HG03280 (cell line): ENCODE data around the gene PLEKHD1.
A peak's percentile ranks its signal among the peaks of the same experiment; 100 is the strongest.

Experiments
- ATAC-seq: cut with Tn5 transposase; IDR thresholded peaks from one replicate; pipeline ENCODE4 v1.9.1; 2021; ENCODE audit warnings: mild to moderate bottlenecking, moderate library complexity; ENCODE audit not compliant: unreplicated experiment

Gene PLEKHD1

DNA sequence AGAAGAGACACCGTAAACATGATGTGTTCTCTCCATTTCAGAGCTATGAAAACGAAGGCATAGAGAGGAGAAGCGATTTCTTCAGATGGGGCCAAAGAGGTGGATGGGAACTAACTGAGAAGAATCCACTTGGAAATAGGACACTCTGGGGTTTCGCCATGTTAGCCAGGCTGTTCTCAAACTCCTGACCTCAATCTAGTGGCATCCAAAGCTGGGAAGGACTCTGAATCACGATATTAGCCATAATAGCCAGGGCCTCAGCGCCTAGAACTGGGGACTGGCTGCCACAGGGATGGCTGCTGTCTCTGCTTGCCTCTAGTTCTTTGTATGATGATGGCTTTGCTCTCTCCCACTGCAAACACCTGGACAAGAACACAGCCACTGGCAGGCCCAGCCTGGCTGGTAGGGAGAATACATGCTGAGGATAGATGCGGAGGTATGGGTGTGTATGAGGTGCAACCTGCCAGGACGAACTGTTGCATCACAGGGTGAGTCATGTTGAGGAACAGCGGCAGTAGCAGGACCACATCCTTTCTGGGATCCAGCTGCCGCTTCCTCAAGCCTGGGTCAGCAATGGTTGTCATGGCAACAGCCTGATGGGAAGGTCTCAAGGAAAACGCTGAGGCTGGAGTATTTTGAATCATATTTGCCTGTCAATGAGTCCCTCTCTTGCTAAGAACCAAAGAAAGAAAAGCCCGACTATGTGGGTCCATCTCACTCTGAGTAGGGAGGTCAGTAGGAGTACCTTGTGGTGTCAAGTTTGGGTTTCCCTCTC is 59.0 kb downstream of the PLEKHD1 start:
- ATAC-seq: no peak

DNA sequence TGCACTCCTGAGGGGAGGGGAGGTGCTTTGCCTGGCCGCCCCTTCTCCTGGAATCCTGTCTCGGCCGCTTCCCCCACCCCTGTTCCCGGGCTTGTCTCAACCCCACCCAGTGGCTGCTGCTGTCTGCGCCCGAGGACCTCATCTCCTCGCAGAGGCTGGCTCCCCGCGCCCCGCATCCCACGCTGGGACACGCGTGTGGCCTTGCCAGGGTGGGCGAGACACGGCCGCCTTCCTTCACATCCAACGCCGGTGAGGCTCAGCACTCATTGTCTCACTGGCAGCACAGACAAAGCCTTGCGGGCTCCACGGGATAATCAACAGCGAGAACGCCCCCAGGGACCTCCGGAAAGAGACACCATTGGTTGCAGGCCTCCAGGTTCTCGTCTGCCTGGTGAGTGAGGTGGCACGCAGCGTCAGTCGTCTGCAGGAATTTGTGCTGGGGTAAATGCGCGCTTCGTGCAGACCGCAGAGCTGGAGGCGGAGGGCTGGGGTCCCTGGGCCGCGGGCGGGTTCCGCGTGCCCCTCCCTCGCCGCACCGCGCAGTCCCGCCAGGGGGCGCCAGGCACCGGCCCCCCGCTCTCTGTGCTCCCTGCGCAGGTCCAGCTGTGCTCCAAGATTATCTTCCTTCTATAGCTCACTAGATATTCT is 63.3 kb downstream of the PLEKHD1 start:
- no peak for ATAC-seq

DNA sequence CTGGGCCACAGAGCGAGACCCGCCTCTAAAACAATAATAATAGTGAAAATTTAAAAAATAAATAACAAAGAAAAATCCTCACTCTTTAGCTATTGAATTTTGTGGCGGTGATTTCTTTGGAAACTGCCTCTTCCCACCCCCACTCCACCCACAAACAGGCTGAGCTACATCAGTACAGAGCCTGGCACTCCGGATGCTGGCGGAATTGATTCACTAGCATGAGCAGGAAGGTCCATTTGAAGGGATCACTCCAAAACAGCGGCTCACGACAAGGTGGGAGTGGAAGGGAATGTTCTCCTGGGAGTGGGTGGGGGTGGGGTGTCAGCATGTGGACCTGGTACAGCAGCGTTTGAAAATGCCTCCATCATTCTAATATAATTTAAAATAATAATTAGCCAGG is 64.0 kb downstream of the PLEKHD1 start:
- ATAC-seq: no peak

DNA sequence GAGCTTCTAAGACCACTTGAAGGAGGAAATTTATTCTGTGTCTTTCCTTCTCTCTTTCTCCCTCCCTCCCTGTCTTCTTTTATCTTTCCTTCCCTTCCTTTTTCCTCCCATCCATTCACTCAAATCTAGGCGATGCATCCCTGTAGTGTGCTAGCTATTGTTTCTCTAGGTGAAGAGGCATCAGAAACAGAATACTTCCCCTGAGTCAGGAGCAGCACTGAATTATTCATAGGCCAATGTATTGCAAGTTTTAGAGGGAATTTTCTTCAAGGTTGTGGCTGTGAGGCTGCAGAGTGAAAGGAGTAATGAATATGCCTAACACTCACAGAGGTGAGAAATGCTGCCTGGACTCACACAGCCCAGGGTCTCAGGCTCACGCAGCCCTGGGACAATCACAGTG is 67.0 kb downstream of the PLEKHD1 start:
- ATAC-seq: no peak

DNA sequence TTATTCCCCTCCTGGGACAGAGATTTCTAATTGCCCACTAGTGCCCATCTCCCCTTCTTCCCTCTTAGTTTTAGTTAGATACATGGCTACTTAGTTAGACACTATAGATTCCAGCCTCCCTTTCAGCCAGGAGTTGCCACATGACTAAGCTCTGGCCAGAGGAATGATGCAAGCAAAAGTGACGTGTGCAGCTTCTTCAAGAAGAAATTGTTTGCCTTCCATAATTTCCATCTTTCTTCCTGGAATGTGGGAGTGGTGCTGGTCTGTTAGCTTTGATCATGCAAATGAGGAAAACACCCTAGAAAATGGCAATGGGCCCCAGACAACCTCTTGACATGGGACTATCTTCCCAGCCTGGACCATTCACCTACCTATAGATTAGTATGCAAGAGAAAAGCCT is 68.7 kb downstream of the PLEKHD1 start:
- no peak for ATAC-seq

DNA sequence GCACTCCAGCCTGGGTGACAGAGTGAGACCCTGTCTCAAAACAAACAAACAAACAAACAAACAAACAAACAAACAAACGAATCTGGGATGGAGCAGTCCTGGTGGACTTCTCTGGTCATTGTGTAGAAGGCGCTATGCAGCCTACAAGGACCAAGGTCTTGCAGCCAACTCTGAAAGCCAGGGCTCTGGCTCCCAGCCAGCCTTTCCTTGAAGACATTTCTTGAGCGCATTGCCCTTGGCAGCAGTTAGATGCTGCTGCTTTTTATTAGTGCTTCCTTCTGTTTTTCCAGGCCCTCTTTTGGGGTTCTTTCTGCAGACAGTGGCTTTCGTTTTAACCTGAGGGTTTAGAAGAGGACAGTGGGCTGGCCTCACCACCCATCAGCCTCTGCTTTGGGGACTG is 70.0 kb downstream of the PLEKHD1 start:
- no peak for ATAC-seq

DNA sequence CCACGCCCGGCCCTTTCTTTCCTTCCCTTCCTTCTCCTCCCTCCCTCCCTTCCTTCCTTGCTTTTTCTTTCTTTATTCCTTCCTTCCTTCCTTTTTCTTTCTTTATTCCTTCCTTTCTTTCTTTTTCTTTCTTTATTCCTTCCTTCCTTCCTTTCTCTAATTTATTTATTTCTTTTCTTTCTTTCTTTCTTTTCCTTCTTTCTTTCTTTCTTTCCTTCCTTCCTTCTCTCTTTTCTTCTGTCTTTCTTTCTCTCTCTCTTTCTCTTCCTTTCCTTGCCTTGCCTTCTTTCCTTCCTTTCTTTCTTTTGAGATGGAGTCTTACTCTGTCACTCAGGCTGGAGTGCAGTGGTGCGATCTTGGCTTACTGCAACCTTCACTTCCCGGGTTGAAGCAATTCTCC is 74.2 kb downstream of the PLEKHD1 start:
- ATAC-seq: no peak

DNA sequence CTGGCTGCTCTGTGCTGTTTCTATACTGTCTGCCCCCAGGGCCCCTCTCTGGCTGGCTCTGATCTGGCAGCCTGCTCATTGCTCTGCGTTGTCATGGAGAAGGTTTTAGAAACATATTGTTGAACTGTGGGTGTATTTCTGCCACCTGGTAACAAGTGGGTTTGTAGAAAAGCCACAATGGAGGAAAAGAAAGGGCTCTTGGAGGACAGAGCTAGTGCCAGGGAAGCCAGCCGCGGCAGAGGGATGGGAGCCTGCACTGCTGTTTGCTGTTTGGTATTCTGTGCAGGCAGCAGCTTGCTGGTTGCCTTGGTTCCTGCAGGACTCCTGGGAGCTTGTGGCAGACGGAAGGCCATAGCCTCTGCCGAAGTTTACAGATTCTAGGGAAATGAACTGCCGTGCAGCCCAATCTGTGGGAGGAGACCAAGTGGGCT is 75.1 kb downstream of the PLEKHD1 start:
- ATAC-seq: no peak

DNA sequence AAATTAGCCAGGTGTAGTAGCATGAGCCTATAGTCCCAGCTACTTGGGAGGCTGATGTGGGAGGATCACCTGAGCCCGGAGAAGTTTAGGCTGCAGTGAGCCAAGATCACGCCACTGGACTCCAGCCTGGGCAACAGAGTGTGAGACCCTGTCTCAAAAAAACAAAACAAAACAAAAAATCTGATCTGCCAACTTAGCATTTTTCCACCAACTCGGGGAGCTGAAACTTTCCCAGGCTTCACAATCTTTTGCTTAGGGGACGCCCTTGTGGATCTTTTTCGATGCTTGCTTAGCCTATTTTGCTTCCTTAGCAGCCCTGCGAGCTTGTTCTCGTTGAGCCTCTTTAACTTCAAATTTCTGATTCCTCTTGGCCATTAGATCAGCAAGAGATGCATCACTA is 76.3 kb downstream of the PLEKHD1 start:
- no peak for ATAC-seq

DNA sequence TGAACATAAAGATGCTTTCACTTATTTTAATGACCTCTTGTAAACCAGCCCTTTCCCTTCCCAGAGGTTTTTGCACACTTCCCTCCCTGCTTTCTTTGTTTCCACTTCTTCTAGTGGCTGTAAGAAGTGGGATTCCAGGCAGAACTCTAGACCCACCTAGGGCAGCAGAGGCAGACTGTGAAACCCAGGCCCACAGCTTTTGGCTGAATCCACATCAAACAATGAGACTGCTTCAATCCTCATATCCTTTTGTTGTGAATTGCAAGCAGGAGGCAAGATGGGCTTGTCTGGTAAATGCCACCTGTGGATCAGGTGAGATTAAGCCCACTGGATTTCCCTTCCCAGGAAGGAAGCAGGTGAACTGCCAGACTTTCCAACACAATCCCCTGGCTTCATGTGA is 77.4 kb downstream of the PLEKHD1 start:
- ATAC-seq: no peak

DNA sequence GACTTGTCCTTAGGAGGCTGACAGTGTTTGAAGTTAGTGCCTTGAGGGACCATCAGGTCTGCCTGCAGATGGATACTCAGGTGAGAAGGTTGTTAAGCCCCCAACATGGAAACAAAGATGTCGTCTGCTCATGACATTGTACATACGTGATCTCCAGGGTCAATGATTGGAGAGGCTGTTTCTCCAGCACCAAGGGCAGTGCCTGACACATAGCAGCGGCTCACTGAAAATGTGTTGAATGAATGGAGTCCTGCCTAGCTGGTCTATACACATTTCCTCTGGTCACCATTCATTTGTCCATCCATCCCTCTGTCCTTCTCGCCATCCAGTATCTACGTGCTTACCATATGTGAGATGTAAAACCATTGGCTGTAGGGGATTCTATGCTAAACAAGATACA is 83.0 kb downstream of the PLEKHD1 start:
- ATAC-seq: no peak

DNA sequence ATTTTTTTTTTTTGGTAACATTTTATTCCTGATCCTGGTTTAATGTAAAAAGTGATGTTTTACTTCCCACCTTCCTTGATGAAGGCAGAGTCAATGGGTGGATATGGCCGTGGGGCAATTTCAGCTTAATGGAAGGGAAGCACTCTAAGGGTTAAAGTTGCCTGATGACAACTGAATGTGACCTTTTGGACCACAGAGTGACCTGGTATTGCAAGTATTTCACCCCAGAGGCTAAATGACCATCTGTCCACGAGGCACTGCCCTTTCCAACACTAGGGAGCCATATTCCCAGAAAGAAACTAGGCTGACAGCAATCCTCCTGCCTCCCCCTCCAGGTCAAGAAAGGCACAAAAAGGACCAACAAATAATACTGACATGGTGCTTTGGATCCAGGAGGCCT is 85.3 kb downstream of the PLEKHD1 start:
- ATAC-seq: no peak

DNA sequence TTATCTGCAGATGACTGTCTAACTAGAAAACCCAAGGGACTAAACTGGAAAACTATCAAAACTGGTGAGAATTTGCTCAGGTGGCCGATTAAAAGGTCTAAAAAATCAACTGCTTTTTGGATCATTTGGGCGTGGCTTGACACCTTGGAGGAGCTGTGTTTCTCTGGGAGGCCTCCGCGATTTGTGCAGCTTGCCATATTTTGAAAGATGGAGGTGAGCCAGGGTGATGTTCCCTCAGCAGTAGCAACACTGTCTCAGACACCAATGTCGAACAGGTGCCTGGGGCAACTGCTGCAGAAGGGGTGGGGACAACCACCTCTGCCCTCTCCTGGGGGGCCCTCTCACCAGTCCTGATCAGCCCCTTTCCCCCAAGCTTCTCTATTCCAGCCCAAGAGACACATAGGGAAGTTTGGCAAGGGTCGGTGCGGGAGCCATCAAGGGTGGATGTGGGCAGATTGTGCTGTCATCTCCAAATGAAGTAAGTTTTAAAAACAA is 86.4 kb downstream of the PLEKHD1 start:
- no peak for ATAC-seq

DNA sequence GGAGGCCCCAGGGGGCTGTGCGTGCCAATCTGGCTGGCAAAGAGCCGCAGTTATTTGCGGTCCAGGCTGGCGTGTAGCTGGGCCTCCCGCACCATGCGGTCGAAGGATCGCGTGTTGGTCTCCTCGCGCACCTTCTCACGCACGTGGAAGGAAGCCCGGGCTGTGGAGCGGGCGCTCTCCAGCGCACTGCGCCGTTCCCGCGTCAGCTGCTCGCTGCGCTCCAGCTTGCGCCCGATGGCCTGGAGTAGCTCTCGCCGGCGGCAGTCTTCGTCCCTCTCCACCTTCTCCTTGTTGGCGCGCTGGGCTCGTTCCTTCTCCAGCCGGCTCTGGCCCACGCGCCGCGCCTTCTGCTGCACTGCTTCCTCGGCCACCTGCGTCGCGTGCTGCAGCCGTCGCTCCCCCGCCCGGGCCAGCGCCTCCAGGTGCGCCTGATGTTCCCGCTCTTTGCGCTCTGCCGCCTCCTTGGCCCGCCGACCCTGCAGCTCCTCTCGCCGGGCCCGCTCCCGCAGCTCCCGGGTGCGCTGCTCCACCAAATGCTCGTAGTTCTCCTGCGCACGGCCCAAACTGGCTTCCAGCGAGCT is 87.0 kb downstream of the PLEKHD1 start:
- no peak for ATAC-seq

DNA sequence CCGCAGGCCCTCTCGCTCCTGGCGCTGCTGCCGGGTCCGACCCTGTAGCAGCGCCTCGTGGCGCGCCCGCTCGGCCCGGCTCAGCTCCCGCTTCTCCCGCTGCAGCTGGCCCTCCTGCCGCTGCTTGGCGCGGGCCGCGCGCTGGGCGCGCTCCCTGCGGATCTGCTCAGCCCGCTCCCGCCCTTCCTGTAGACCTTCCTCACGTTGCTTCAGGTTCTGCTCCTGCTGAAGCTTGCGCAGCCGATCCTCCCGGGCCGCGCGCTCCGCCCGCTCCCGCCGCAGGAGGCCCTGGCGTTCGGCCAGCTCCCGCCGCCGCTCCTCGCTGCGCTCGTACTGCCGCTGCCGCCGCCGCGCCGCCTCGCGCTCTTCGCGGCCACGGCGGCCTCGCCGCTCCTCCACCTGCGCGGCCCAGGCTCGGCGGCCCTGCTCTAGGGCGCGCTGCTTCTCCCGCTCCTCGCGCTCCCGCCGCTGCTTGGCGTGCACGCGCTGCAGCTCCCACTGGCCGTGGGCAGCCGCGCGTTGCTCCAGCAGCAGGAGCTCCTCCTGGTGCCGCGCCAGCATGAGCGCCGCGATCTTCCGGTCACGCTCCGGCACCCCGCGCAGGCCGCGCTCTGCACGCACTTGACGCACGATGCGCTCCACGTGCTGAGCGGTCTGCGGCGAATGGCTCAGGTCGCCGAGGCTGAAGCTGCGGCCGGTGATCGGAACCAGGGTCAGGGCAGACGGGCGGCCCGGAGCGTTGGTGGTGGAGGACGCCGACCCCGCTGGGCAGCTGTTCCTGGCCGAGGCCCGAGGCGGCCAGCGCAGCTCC is 87.7 kb downstream of the PLEKHD1 start:
- no peak for ATAC-seq

DNA sequence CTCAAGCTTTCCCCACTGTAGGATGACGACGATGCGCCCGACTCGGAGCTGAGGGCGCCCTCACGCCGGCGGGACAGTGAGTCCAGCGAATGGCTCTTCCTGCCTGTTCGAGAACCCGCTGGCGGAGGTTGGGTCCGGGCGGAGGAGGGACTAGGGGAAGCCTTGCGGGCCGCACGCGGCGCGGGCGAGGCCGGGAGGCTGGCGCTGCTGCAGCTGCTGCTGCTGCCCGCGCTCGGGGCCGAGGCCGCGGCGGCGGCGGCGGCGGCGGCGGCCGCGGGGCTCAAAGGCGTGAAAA is 88.3 kb downstream of the PLEKHD1 start:
- no peak for ATAC-seq

DNA sequence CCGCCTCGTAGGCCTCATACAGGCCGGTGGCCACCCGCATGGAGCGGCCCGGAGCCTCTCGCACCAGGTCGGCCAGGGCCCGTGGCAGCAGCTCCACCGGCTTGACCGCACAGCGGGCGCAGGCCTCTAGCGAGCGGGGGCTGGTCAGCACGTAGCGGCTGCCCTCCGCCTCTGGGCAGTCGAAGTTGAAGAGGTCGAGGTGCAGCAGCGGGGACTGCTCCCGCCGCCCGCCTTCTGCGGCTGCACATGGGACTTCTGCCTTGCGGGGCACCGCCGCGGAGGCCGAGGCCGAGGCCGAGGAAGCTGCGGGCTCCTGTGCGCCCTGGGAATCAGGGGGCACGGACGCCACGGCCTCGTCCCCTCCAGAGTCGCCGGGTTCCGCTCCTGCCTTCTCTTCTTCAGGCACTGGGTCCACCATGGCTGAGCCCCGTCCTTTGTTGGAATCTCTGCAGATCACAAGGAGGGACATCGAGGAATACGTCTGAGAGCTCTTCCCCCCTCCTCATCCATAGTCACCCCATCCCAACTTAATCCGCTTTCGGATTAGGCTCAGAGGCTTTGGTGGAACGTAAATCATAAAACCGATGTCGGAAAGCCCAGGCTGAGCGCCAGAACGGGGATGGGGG is 88.8 kb downstream of the PLEKHD1 start:
- no peak for ATAC-seq

DNA sequence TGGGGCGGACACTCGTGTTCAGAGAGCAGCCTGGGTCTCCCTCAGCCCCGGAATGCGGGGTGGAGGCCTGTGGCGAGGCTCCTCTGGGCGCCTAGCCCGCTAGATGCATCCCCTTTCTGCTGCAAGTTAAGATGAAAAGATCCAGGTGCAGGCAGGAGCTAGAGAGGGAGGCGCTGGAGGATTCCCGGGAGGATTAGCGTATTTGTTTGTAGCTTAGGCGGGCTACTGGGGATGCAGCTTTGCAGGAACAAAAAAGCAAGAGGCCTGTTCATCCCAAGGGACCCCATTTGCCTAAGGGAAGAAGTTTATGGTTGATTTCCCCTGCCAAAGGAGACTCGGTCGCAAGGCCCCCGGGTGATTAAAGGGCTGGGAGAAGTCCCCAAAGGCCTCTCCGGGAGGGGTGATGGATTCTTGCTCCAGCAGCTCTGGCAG is 89.3 kb downstream of the PLEKHD1 start:
- no peak for ATAC-seq

DNA sequence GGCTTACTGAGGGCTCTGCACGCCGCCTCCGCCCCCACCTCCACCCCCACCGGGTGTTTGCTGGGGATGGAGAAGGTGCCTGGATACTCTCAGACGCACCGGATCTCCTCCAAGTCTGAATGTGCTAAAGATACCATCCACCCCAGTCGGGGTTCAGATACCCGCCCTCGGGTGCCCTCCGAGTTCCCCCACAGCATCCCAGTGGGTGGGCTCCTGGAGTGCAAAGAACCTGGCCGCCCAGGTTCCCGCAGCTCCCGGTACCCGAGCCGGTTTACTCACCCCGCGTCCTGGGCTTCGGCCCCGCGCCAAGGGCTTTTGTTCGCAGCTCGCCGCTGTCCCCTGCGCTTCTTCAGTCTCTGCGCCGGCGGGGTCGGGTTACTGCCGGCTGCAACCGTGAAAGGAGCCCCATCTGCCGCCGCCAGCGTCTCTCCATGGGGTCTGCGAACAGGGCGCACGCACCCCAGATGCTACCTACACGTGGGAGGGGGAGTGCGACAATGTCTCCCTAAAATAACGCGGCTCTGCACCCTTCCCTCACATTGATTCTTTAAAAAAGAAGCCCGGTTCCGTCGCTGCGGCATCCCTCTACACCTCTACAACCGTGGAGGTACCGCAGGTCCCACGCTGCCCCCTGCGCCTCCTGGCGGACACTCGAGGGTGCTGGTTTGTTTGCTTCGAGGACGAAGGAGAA is 89.9 kb downstream of the PLEKHD1 start, which contains the start of gene CCDC177:
TSS of gene CCDC177 (minus strand) at position 609 of the 691 bp plus-strand sequence. CDS start 1,249 bp downstream, outside the sequence.
- peak; percentile 54 for ATAC-seq

DNA sequence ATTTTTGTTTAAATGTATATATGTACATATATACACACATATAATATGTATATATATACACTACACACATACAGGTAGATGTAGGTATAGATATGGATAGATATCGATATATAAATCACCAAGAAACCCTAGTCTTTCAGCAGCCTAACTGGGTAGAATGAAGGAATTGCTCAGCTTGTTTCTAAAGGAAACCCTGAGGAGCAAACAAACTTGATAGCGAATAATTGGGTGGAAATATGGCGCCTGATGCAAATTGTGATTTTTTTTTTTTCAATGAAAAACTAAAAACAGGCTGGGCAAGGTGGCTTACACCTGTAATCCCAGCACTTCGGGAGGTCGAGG is 90.4 kb downstream of the PLEKHD1 start:
- ATAC-seq: no peak
